ENCODE measurements around the gene SIDT1. TPM values are rescaled to one million over a fixed set of nuclear protein-coding genes. Genes with fewer than 3 reads are reported as not detected.

The SIDT1 gene
- total and polyA plus RNA-seq, 4 donors, result 0.08 to 2.2 (median 0.82) TPM

DNA sequence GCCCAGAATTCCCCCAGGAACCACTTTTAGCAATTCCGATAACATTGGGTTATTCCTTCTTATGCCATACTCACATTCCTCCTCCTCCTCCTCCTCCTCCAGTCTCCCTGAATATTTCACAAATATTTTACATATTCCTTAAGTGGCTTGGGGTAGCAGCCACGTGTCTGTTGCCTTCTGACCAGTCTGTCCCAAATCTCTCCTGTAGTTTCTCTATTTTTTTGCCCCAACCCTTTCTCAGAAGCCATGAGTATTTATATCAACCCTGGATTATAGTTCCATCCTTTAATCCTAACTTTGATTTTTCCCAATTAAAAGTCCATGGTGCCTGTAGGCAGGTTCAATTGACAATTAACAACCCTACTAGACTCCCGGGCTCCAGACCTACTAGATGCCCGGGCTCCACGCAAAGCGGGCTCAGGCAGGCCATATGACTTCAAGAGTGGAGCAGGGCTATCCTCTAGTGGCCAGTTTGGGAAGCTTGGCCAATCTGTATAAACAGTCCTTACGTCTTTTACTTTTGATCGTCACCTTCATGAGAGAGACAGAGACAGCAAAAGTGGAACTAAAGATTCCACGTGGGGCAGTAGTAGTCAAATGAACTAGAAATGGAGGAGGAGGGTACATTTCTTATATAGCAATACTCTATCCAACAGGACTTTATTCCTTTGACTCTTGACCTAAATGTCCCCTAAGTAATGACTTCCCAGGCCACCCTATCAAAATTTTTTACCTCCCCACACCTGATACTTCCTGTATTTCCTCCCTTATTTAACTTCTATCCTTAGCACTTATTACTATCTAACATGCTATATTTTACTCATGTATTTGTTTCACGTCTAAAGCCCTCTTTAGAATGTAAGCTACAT lies 94.4 kb downstream of the SIDT1 start:
- peak overlapping the region in 1 of 2 donors; percentile 35 for H3K27ac ChIP-seq (ENCODE audit: low read depth in 1 of 2, low read length in 2 of 2)
- no peaks in the 10 kb centered on the region for H3K27me3 ChIP-seq (ENCODE audit: control insufficient read depth in 4 of 4, insufficient read depth in 4 of 4, low read length in 3 of 4)
- no peaks in the 10 kb centered on the region for H3K9me3 ChIP-seq (ENCODE audit: control insufficient read depth in 4 of 4, low read length in 3 of 4)
- H3K4me1 ChIP-seq (ENCODE audit: control insufficient read depth in 4 of 4, insufficient read depth in 4 of 4, low read length in 3 of 4), result peaks cover 0 to 9% (median 4%) of the 10 kb centered on the region in 4 donors
- H3K36me3 ChIP-seq (ENCODE audit: control insufficient read depth in 4 of 4, insufficient read depth in 3 of 4, low read depth in 1 of 4, low read length in 3 of 4), result no peaks in the 10 kb centered on the region
- peak overlapping the region in 1 of 3 donors; percentile 2 for H3K4me3 ChIP-seq (ENCODE audit: low read depth in 1 of 3, low read length in 3 of 3)
- peak; percentile 44 for DNase-seq (ENCODE audit: low spot score)
- TF ChIP-seq, protein P1, sequence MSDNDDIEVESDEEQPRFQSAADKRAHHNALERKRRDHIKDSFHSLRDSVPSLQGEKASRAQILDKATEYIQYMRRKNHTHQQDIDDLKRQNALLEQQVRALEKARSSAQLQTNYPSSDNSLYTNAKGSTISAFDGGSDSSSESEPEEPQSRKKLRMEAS (IDR thresholded peaks at IDR 0.05), result peak; percentile 14
- TF ChIP-seq HNF4G (IDR thresholded peaks at IDR 0.05) (no peak), FOXA1 (IDR thresholded peaks at IDR 0.05) (no peak), EGR1 (IDR thresholded peaks at IDR 0.05; ENCODE audit: low read depth in 2 of 2) (no peak), FOXA2 (IDR thresholded peaks at IDR 0.05) (peak; percentile 15), NR2F2 (IDR thresholded peaks at IDR 0.05) (no peak), RAD21 (IDR thresholded peaks at IDR 0.05) (peak; percentile 95 to 98), ATF3 (IDR thresholded peaks at IDR 0.05) (peak; percentile 20), GABPA (IDR thresholded peaks at IDR 0.05 in 1 of 2, conservative IDR thresholded peaks at IDR 0.05 in 1 of 2) (no peak), TAF1 (conservative IDR thresholded peaks at IDR 0.05) (no peak), RXRA (IDR thresholded peaks at IDR 0.05) (peak in 1 of 2 donors; percentile 23), YY1 (IDR thresholded peaks at IDR 0.05) (peak; percentile 40), CTCF (IDR thresholded peaks at IDR 0.05; ENCODE audit: low read depth, low read length, missing input control) (peak; percentile 83), HNF4A (conservative IDR thresholded peaks at IDR 0.05) (peak in 1 of 2 donors; percentile 17), SP1 (IDR thresholded peaks at IDR 0.05) (peak; percentile 8), JUND (IDR thresholded peaks at IDR 0.05) (no peak)
- TF ChIP-seq, protein P2, sequence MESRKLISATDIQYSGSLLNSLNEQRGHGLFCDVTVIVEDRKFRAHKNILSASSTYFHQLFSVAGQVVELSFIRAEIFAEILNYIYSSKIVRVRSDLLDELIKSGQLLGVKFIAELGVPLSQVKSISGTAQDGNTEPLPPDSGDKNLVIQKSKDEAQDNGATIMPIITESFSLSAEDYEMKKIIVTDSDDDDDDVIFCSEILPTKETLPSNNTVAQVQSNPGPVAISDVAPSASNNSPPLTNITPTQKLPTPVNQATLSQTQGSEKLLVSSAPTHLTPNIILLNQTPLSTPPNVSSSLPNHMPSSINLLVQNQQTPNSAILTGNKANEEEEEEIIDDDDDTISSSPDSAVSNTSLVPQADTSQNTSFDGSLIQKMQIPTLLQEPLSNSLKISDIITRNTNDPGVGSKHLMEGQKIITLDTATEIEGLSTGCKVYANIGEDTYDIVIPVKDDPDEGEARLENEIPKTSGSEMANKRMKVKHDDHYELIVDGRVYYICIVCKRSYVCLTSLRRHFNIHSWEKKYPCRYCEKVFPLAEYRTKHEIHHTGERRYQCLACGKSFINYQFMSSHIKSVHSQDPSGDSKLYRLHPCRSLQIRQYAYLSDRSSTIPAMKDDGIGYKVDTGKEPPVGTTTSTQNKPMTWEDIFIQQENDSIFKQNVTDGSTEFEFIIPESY (IDR thresholded peaks at IDR 0.05), result no peak
- TF ChIP-seq, protein P3, sequence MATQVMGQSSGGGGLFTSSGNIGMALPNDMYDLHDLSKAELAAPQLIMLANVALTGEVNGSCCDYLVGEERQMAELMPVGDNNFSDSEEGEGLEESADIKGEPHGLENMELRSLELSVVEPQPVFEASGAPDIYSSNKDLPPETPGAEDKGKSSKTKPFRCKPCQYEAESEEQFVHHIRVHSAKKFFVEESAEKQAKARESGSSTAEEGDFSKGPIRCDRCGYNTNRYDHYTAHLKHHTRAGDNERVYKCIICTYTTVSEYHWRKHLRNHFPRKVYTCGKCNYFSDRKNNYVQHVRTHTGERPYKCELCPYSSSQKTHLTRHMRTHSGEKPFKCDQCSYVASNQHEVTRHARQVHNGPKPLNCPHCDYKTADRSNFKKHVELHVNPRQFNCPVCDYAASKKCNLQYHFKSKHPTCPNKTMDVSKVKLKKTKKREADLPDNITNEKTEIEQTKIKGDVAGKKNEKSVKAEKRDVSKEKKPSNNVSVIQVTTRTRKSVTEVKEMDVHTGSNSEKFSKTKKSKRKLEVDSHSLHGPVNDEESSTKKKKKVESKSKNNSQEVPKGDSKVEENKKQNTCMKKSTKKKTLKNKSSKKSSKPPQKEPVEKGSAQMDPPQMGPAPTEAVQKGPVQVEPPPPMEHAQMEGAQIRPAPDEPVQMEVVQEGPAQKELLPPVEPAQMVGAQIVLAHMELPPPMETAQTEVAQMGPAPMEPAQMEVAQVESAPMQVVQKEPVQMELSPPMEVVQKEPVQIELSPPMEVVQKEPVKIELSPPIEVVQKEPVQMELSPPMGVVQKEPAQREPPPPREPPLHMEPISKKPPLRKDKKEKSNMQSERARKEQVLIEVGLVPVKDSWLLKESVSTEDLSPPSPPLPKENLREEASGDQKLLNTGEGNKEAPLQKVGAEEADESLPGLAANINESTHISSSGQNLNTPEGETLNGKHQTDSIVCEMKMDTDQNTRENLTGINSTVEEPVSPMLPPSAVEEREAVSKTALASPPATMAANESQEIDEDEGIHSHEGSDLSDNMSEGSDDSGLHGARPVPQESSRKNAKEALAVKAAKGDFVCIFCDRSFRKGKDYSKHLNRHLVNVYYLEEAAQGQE (IDR thresholded peaks at IDR 0.05), result peak; percentile 18
- 26% methylated on average over 10 of the region's 10 CpGs for WGBS
- peak overlapping the region; percentile 36 to 41 for H3K9ac ChIP-seq (ENCODE audit: low read depth in 1 of 2, low read length in 2 of 2)

All from liver (tissue), 9 donors.